K562 (cell line): ENCODE results near the gene THADA. TPM values are rescaled to one million over a fixed set of nuclear protein-coding genes. Genes with fewer than 3 reads are reported as not detected.

Source experiments
- ATF7 ChIP-seq: fragments of 450-650 bp; IDR thresholded peaks from 2 replicates; pipeline ENCODE4 v1.7.1; 2014; ENCODE audit warnings: mild to moderate bottlenecking, moderate library complexity
- CBX2 ChIP-seq: fragments of 200-600 bp; sonication (generic); IDR thresholded peaks from one replicate; pipeline ENCODE4 v1.6.1; 2012; ENCODE audit warnings: mild to moderate bottlenecking, low read length, inconsistent platforms; ENCODE audit not compliant: insufficient read depth, poor library complexity, severe bottlenecking
- CREB3 ChIP-seq: fragments of 450-650 bp; conservative IDR thresholded peaks from 2 replicates; pipeline ENCODE4 v1.6.1; 2016; ENCODE audit warnings: missing genetic modification characterization, low read depth, mild to moderate bottlenecking, missing compliant biosample characterization, moderate library complexity
- CUX1 ChIP-seq: fragments of 200-800 bp; sonication (Bioruptor generic); IDR thresholded peaks from 2 replicates; pipeline ENCODE4 v1.6.1; 2016; ENCODE audit warnings: missing genetic modification characterization, missing compliant biosample characterization
- GABPA ChIP-seq: fragments of 200-800 bp; sonication (Bioruptor generic); conservative IDR thresholded peaks from 2 replicates; pipeline ENCODE4 v1.6.1; 2016; ENCODE audit warnings: low read depth, missing genetic modification characterization, missing compliant biosample characterization
- PHB ChIP-seq: fragments of 250-450 bp; sonication (Bioruptor Pico); IDR thresholded peaks from 2 replicates; pipeline ENCODE4 v1.5.0; 2021
- PHF21A ChIP-seq: fragments of 450-650 bp; IDR thresholded peaks from 2 replicates; pipeline ENCODE4 v1.6.1; 2017; ENCODE audit warnings: low read depth, borderline replicate concordance
- SPI1 ChIP-seq: IDR thresholded peaks from 2 replicates; pipeline ENCODE4 v1.6.1; 2011; ENCODE audit warnings: low read depth, low read length, control low read depth, borderline replicate concordance
- XRCC5 ChIP-seq: fragments of 200-400 bp; formaldehyde crosslinking; IDR thresholded peaks from 2 replicates; pipeline ENCODE4 v1.6.1; 2017; ENCODE audit warnings: low read depth, mild to moderate bottlenecking, low read length
- ZBED1 ChIP-seq: IDR thresholded peaks from 2 replicates; pipeline ENCODE4 v1.6.1; 2014
- ZNF143 ChIP-seq: sonication (generic); formaldehyde crosslinking; IDR thresholded peaks from 2 replicates; pipeline ENCODE4 v1.9.0; 2022; ENCODE audit warnings: mild to moderate bottlenecking, missing genetic modification reagents
- ZNF175 ChIP-seq: fragments of 200-800 bp; sonication (Bioruptor generic); IDR thresholded peaks from 2 replicates; pipeline ENCODE4 v1.6.1; 2016; ENCODE audit warnings: low read depth, mild to moderate bottlenecking, missing genetic modification characterization, missing compliant biosample characterization
- ZNF384 ChIP-seq: IDR thresholded peaks from 2 replicates; pipeline ENCODE4 v1.6.1; 2012; ENCODE audit warnings: low read depth, low read length, improper control_type of control experiment
- ZNF511 ChIP-seq: sonication (generic); formaldehyde crosslinking; IDR thresholded peaks from 2 replicates; pipeline ENCODE4 v1.8.0; 2022; ENCODE audit warnings: mild to moderate bottlenecking, missing genetic modification reagents
- polyA plus RNA-seq, 8 experiments: library from polyadenylated mRNA; depleted of rRNA in 4 of 8; stranded (reverse) in 5 of 8; unstranded in 3 of 8; fragments of >200 nt; fragmentation: Nextera tagmentation in 2 of 8; fragmentation: Illumina TruSeq in 1 of 8; extraction: Ambion mirVana in 2 of 8; extraction: Trizol in 1 of 8; gene quantifications; 2 replicates each; pipeline versions ENCODE4 v1.2.1 to v1.2.3, GENCODE V29; 2011 to 2014; ENCODE audit warnings: inconsistent platforms in 1 of 8, missing spikeins in 1 of 8
- total RNA-seq, 7 experiments: library from RNA; depleted of rRNA in 6 of 7; stranded (reverse); fragments of >200 nt in 6 of 7; fragmentation: Illumina TruSeq in 2 of 7; extraction: Trizol in 2 of 7; gene quantifications; 2 replicates each; pipeline versions ENCODE4 v1.2.1 to v1.2.3, GENCODE V29; 2011 to 2021; ENCODE audit warnings: low replicate concordance in 1 of 7
- TF ChIP-seq, protein P1 (sequence below): fragments of 450-650 bp; IDR thresholded peaks from 2 replicates; pipeline ENCODE4 v1.6.1; 2016; ENCODE audit warnings: missing biosample characterization, missing genetic modification characterization
- TF ChIP-seq, protein P2 (sequence below): fragments of 450-650 bp; IDR thresholded peaks from 2 replicates; pipeline ENCODE4 v1.6.1; 2016; ENCODE audit warnings: low read depth, mild to moderate bottlenecking, moderate library complexity
- TF ChIP-seq, protein P3 (sequence below): fragments of 450-650 bp; IDR thresholded peaks from 2 replicates; pipeline ENCODE4 v1.7.0; 2016; ENCODE audit warnings: borderline replicate concordance

Gene THADA
- total and polyA plus RNA-seq, 9 of the 15 experiments (the other 6 are each of a cell fraction or from before 2014, with no cell fraction given), result 17.8 to 34.7 (median 31.9) TPM

DNA sequence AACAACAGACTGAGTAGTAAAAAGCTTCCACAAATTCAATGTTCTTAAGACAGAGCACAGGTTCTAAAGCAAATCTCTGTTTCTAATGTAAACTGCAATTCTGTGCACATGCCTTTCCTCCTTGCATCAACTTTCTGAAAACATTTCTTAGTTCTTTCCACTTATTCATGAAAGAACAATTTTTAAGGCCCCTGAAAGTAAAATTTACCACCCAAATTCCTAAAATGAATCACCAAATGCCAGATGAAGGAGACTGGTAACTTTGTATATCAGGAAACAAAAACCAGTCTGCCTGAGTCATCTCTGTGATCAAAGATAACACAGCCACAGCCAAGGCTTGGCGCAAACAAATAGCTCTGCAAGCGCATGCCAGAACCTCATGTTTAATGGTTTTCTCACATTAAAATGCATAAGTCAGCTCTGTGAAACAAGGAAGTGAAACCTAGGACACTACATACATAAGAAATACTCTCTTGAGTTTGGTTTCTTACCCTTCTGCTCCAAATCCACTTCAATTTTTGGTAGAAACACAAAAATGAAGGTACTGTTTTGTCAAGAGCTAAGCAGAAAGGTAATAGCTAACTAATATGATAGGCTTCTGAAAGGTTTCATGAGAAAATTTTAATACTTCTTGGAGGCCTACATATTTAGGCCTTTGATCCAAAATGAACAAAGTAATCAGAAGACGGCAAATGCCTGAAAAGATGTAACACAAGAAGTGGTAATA lies 169.4 kb downstream of the THADA start (continued):
- TF ChIP-seq CUX1 (CRISPR knock-in tag) (no peak), ATF7 (peak; percentile 62; the same call in 1 of the 2 replicates), CBX2 (no peak), ZNF175 (CRISPR knock-in tag) (peak; percentile 67; the same call in 1 of the 2 replicates), ZNF143 (CRISPR knock-in tag) (no peak), SPI1 (peak; percentile 83), ZNF384 (no peak), CREB3 (tag) (peak; percentile 89), PHB (CRISPR knock-in tag) (no peak), ZBED1 (no peak), PHF21A (no peak), XRCC5 (no peak), ZNF511 (CRISPR knock-in tag) (no peak), GABPA (tag) (peak; percentile 39)
- TF ChIP-seq, protein P1, sequence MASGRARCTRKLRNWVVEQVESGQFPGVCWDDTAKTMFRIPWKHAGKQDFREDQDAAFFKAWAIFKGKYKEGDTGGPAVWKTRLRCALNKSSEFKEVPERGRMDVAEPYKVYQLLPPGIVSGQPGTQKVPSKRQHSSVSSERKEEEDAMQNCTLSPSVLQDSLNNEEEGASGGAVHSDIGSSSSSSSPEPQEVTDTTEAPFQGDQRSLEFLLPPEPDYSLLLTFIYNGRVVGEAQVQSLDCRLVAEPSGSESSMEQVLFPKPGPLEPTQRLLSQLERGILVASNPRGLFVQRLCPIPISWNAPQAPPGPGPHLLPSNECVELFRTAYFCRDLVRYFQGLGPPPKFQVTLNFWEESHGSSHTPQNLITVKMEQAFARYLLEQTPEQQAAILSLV (tag), result no peak
- TF ChIP-seq, protein P2, sequence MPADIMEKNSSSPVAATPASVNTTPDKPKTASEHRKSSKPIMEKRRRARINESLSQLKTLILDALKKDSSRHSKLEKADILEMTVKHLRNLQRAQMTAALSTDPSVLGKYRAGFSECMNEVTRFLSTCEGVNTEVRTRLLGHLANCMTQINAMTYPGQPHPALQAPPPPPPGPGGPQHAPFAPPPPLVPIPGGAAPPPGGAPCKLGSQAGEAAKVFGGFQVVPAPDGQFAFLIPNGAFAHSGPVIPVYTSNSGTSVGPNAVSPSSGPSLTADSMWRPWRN, result no peak; the same call in 1 of the 2 replicates
- TF ChIP-seq, protein P3, sequence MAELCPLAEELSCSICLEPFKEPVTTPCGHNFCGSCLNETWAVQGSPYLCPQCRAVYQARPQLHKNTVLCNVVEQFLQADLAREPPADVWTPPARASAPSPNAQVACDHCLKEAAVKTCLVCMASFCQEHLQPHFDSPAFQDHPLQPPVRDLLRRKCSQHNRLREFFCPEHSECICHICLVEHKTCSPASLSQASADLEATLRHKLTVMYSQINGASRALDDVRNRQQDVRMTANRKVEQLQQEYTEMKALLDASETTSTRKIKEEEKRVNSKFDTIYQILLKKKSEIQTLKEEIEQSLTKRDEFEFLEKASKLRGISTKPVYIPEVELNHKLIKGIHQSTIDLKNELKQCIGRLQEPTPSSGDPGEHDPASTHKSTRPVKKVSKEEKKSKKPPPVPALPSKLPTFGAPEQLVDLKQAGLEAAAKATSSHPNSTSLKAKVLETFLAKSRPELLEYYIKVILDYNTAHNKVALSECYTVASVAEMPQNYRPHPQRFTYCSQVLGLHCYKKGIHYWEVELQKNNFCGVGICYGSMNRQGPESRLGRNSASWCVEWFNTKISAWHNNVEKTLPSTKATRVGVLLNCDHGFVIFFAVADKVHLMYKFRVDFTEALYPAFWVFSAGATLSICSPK, result no peak
